Gastroesophageal sphincter (tissue), 3 donors: ENCODE data around the gene ITGA3.

Source experiments
- CTCF ChIP-seq, 4 experiments: fragments of 200-600 bp in 2 of 4; fragments of 450-650 bp in 2 of 4; sonication (generic) in 1 of 4; IDR thresholded peaks; one replicate each; pipeline ENCODE4 v1.5.1; 2017 to 2019; ENCODE audit warnings: antibody characterized with exemption in 4 of 4, mild to moderate bottlenecking in 2 of 4, moderate library complexity in 2 of 4
- POLR2AphosphoS5 ChIP-seq: sonication (generic); formaldehyde crosslinking; IDR thresholded peaks from one replicate; pipeline ENCODE4 v1.6.1; 2017; ENCODE audit warnings: antibody characterized with exemption

GRCh38 chr17:50056217-50056960 is 479 bp downstream of the ITGA3 start:
- TF ChIP-seq CTCF (IDR thresholded peaks at IDR 0.05) (peak in 3 of 4 experiments; percentile 46 to 56 (median 52)), POLR2AphosphoS5 (no peak)
